Measurements from ENCODE around the gene MTG2. TPM values are rescaled to one million over a fixed set of nuclear protein-coding genes. Genes with fewer than 3 reads are reported as not detected.

MTG2 gene
- total and polyA plus RNA-seq, 2 of the 13 experiments (the other 11 are each of a cell fraction or from before 2014, with no cell fraction given) = 20.4 to 37.8 TPM

DNA sequence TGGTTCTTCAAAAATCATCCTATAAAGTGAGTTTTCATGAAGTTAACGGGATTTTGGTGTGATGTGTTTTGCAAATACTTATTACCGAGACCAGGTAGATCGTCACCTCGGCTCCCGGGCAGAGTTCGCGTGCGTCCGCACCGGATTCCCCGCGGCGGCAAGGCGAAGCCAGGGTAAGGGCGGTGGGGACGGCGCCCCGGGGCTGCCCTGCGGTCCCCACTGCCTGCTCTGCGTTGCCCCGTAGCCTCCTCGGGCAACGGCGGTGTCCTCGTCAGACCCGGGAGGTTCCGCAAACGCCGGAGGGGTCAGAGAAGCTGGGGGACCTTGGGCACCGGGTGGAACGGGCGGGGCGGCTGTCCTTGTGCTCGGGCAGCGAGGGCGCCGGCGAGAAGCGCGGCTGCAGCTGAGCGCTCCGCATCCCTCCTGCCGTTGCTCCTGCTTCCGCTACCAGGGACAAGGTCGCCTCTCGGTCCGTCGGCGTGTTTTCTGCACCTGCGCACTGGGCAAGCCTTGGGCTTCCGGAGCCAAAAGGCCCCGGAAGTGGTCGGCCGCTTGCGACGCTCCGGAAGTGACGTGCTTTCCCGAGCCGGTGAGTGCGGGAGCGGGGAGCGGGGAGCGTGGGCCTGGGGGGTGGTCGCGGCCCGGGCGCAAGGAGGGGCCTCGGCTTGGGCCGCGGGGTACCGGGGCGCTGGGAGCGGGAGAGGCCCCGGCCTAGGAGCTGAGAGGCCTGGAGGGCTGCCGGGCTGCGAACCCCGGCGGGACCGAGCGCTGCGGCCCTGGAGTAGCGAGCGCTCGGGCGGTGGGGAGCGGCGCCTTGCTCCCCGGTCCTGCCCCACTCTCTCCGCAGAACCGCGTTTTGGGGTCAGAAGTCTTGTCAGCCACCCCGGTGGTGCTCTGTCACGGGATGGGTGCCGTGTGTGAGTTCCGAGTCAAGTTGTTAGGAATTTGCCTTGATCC is at the start of gene MTG2 (continued):
- TF ChIP-seq, protein P1, sequence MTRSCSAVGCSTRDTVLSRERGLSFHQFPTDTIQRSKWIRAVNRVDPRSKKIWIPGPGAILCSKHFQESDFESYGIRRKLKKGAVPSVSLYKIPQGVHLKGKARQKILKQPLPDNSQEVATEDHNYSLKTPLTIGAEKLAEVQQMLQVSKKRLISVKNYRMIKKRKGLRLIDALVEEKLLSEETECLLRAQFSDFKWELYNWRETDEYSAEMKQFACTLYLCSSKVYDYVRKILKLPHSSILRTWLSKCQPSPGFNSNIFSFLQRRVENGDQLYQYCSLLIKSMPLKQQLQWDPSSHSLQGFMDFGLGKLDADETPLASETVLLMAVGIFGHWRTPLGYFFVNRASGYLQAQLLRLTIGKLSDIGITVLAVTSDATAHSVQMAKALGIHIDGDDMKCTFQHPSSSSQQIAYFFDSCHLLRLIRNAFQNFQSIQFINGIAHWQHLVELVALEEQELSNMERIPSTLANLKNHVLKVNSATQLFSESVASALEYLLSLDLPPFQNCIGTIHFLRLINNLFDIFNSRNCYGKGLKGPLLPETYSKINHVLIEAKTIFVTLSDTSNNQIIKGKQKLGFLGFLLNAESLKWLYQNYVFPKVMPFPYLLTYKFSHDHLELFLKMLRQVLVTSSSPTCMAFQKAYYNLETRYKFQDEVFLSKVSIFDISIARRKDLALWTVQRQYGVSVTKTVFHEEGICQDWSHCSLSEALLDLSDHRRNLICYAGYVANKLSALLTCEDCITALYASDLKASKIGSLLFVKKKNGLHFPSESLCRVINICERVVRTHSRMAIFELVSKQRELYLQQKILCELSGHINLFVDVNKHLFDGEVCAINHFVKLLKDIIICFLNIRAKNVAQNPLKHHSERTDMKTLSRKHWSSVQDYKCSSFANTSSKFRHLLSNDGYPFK (CRISPR knock-in tag; IDR thresholded peaks at IDR 0.05; ENCODE audit: borderline replicate concordance) = peak; percentile 92; the same call in 1 of the 2 replicates
- TF ChIP-seq, protein P2, sequence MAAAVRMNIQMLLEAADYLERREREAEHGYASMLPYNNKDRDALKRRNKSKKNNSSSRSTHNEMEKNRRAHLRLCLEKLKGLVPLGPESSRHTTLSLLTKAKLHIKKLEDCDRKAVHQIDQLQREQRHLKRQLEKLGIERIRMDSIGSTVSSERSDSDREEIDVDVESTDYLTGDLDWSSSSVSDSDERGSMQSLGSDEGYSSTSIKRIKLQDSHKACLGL (CRISPR knock-in tag; IDR thresholded peaks at IDR 0.05) = peak; percentile 97
- TF ChIP-seq CREM (IDR thresholded peaks at IDR 0.05) (peak; percentile 97), CREM (CRISPR knock-in tag; IDR thresholded peaks at IDR 0.05) (peak; percentile 95), ZSCAN31 (CRISPR knock-in tag; IDR thresholded peaks at IDR 0.05; ENCODE audit: low read depth) (peak; percentile 99), SMARCE1 (IDR thresholded peaks at IDR 0.05; ENCODE audit: borderline replicate concordance) (no peak), MTA3 (CRISPR knock-in tag; IDR thresholded peaks at IDR 0.05) (no peak)
- TF ChIP-seq, protein P3, sequence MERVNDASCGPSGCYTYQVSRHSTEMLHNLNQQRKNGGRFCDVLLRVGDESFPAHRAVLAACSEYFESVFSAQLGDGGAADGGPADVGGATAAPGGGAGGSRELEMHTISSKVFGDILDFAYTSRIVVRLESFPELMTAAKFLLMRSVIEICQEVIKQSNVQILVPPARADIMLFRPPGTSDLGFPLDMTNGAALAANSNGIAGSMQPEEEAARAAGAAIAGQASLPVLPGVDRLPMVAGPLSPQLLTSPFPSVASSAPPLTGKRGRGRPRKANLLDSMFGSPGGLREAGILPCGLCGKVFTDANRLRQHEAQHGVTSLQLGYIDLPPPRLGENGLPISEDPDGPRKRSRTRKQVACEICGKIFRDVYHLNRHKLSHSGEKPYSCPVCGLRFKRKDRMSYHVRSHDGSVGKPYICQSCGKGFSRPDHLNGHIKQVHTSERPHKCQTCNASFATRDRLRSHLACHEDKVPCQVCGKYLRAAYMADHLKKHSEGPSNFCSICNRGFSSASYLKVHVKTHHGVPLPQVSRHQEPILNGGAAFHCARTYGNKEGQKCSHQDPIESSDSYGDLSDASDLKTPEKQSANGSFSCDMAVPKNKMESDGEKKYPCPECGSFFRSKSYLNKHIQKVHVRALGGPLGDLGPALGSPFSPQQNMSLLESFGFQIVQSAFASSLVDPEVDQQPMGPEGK (CRISPR knock-in tag; IDR thresholded peaks at IDR 0.05) = peak; percentile 94
- TF ChIP-seq, protein P4, sequence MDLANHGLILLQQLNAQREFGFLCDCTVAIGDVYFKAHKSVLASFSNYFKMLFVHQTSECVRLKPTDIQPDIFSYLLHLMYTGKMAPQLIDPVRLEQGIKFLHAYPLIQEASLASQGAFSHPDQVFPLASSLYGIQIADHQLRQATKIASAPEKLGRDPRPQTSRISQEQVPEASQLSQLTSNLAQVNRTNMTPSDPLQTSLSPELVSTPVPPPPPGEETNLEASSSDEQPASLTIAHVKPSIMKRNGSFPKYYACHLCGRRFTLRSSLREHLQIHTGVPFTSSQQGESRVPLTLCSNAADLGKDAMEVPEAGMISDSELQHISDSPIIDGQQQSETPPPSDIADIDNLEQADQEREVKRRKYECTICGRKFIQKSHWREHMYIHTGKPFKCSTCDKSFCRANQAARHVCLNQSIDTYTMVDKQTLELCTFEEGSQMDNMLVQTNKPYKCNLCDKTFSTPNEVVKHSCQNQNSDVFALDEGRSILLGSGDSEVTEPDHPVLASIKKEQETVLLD (CRISPR knock-in tag; IDR thresholded peaks at IDR 0.05; ENCODE audit: low read depth) = peak; percentile 97
- TF ChIP-seq, protein P5, sequence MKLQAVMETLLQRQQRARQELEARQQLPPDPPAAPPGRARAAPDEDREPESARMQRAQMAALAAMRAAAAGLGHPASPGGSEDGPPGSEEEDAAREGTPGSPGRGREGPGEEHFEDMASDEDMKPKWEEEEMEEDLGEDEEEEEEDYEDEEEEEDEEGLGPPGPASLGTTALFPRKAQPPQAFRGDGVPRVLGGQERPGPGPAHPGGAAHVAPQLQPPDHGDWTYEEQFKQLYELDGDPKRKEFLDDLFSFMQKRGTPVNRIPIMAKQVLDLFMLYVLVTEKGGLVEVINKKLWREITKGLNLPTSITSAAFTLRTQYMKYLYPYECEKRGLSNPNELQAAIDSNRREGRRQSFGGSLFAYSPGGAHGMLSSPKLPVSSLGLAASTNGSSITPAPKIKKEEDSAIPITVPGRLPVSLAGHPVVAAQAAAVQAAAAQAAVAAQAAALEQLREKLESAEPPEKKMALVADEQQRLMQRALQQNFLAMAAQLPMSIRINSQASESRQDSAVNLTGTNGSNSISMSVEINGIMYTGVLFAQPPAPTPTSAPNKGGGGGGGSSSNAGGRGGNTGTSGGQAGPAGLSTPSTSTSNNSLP (IDR thresholded peaks at IDR 0.05; ENCODE audit: low read depth, low read length) = 0 out of 2 replicates have a peak, but pooled peaks have one; percentile 15
- TF ChIP-seq, protein P6, sequence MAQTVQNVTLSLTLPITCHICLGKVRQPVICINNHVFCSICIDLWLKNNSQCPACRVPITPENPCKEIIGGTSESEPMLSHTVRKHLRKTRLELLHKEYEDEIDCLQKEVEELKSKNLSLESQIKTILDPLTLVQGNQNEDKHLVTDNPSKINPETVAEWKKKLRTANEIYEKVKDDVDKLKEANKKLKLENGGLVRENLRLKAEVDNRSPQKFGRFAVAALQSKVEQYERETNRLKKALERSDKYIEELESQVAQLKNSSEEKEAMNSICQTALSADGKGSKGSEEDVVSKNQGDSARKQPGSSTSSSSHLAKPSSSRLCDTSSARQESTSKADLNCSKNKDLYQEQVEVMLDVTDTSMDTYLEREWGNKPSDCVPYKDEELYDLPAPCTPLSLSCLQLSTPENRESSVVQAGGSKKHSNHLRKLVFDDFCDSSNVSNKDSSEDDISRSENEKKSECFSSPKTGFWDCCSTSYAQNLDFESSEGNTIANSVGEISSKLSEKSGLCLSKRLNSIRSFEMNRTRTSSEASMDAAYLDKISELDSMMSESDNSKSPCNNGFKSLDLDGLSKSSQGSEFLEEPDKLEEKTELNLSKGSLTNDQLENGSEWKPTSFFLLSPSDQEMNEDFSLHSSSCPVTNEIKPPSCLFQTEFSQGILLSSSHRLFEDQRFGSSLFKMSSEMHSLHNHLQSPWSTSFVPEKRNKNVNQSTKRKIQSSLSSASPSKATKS (CRISPR knock-in tag; IDR thresholded peaks at IDR 0.05) = no peak
- TF ChIP-seq, protein P7, sequence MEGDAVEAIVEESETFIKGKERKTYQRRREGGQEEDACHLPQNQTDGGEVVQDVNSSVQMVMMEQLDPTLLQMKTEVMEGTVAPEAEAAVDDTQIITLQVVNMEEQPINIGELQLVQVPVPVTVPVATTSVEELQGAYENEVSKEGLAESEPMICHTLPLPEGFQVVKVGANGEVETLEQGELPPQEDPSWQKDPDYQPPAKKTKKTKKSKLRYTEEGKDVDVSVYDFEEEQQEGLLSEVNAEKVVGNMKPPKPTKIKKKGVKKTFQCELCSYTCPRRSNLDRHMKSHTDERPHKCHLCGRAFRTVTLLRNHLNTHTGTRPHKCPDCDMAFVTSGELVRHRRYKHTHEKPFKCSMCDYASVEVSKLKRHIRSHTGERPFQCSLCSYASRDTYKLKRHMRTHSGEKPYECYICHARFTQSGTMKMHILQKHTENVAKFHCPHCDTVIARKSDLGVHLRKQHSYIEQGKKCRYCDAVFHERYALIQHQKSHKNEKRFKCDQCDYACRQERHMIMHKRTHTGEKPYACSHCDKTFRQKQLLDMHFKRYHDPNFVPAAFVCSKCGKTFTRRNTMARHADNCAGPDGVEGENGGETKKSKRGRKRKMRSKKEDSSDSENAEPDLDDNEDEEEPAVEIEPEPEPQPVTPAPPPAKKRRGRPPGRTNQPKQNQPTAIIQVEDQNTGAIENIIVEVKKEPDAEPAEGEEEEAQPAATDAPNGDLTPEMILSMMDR (CRISPR knock-in tag; IDR thresholded peaks at IDR 0.05) = 0 out of 2 replicates have a peak, but pooled peaks have one; percentile 45
- TF ChIP-seq, protein P8, sequence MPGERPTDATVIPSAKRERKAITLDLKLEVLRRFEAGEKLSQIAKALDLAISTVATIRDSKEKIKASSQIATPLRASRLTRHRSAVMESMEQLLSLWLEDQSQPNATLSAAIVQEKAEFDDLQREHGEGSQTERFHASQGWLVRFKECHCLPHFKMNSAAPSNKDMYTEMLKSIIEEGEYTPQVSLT (CRISPR knock-in tag; IDR thresholded peaks at IDR 0.05; ENCODE audit: borderline replicate concordance, low read depth) = no peak; the same call in 1 of the 2 replicates

All from HepG2 (cell line).